HG03565 (cell line): ENCODE results near the gene SH3BGRL.
"Not testable (repeated sequence)": the region's sequence is repeated elsewhere in the genome, so short reads cannot be mapped to it uniquely, and the experiment has no call there.

Source experiments
- ATAC-seq: cut with Tn5 transposase; IDR thresholded peaks from one replicate; pipeline ENCODE4 v1.9.1; 2021; ENCODE audit warnings: mild to moderate bottlenecking, moderate library complexity; ENCODE audit not compliant: unreplicated experiment

SH3BGRL gene

GRCh38 chrX:81259020-81259713 is 57.3 kb downstream of the SH3BGRL start:
- no peak for ATAC-seq

- no peak for ATAC-seq
These were observed 58.0 kb downstream of the SH3BGRL start for GRCh38 chrX:81259714-81260395.

- ATAC-seq: no peak
These were observed 59.7 kb downstream of the SH3BGRL start for GRCh38 chrX:81261576-81261975.

DNA sequence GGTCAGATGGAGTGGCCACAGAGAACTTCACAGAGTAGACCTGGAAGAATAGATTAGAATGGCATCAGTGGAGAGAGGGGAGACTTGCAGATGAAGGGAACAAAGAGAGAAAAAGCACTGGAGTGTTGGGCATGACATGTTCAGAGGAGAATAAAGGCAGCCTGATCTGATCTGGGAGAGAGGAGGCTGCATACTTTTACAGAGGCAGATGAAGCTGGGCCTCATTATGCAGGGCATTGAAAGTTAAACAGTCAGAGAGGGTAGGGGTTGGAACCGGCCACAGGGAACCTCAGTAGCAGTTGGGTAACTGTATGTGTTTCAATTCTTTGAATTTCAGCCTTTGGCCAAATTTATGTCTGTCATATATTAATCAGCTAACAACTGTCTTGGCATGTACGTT is 61.2 kb downstream of the SH3BGRL start:
- no peak for ATAC-seq

- no peak for ATAC-seq
These were observed 76.7 kb downstream of the SH3BGRL start for GRCh38 chrX:81278616-81279015.

DNA sequence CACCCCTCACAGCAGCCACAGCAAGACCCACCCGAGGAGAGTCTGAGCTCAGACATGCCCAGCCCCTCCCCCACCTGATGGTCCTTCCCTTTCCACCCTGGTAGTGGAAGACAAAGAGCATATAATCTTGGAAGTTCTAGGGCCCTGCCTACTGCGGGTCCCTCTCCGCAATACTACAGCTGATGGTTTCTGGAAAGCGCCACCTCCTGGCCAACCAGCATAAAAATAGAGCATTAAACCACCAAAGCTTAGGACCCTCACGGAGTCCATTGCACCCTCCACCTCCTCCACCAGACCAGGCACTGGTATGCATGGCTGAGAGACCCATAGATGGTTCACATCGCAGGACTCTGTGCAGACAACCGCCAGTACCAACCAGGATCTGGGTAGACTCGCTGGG is 78.2 kb downstream of the SH3BGRL start:
- ATAC-seq: no peak

GRCh38 chrX:81286075-81286474 is 84.2 kb downstream of the SH3BGRL start:
- ATAC-seq: no peak

GRCh38 chrX:81286608-81287007 is 84.7 kb downstream of the SH3BGRL start:
- no peak for ATAC-seq

GRCh38 chrX:81291996-81292395 is 90.1 kb downstream of the SH3BGRL start:
- no peak for ATAC-seq

- no peak for ATAC-seq
These were observed 92.2 kb downstream of the SH3BGRL start for GRCh38 chrX:81294101-81294500.

DNA sequence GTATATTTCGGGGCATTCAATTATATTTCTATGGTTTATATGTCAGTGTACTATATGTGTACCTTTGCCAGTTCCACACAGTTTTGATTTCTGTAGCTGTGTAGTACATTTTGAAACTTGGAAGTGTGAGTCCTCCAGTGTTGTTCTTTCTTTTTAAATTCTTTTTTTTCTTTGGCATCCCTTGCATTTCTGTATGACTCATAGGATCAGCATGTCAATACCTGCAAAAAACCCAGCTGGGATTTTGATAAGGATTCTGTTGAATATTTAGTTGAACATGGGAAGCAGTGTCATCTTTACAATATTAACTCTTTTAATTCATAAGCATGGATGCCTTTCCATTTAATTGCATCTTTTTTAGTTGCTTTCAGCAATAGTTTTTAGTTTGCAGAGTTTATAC is 100.0 kb downstream of the SH3BGRL start:
- ATAC-seq: no peak

- ATAC-seq: no peak
These were observed 102.7 kb downstream of the SH3BGRL start for GRCh38 chrX:81304563-81304962.

DNA sequence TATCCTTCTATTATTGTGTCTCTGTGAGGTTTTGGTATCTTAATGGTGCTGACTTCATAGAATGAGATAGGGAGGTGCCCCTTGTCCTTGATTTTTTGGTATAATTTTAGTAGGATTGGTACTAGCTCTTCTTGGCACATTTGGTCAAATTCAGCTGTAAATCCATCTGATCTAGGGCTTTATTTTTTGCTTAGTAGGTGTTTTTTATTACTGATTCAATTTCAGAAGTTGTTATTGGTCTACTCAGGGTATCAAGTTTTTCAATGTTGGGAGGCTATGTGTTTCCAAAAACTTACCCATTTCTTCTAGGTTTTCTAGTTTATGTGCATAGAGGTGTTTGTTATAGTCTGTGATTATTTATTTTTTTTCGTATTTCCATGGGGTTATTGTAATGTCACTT is 103.3 kb downstream of the SH3BGRL start:
- no peak for ATAC-seq

- no peak for ATAC-seq
These were observed 106.4 kb downstream of the SH3BGRL start for GRCh38 chrX:81308086-81308829.

- ATAC-seq: no peak
These were observed 114.3 kb downstream of the SH3BGRL start for GRCh38 chrX:81316163-81316562.

DNA sequence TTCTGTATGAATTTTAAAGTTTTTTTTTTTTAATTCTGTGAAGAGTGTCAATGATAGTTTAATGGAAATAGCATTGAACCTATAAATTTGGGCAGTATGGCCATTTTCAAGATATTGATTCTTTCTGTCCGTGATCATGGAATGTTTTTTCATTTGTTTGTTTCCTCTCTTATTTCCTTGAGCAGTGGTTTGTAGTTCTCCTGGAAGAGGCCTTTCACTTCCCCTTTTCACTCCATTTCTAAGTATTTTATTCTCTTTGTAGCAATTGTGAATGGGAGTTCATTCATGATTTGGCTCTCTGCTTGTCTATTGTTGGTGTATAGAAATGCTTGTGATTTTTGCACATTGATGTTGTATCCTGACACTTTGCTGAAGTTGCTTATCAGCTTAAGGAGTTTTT is 129.8 kb downstream of the SH3BGRL start:
- not testable (repeated sequence) for ATAC-seq

DNA sequence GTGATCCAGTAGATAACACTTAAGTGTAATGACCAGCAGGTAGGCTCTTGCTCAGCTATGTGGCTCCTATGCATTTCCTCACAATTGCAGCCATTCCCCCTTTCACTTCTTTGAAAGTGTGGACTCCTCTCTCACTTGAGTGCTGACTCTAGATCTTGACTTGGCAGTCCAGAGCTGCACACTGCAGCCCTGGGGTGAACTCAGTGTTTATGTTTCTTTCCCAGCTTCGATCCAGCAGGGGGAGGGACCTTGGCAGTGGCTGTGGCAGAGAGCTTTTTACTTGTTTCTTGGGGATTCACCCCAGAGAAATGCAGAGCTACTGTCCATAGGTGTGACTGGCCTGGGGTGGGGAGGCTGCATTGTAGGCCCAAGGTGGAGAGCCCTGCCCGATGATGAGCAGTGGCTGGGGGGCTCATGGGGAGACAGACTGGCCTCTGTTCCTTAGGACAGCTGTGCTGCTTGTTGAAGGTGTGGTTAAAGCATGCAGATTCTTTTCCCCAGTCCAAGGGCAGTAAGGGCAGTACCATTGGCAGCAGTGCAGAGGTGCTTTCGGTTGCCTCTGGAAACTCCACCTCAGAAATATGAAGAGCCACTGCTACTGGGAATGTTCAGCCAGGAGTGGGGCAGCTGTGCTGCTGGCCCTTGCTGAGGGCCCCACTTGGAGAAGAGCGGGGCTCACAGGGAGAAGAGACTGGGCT is 134.7 kb downstream of the SH3BGRL start:
- no peak for ATAC-seq

GRCh38 chrX:81337805-81338204 is 135.9 kb downstream of the SH3BGRL start:
- ATAC-seq: no peak

- no peak for ATAC-seq
These were observed 137.0 kb downstream of the SH3BGRL start for GRCh38 chrX:81338924-81339323.

DNA sequence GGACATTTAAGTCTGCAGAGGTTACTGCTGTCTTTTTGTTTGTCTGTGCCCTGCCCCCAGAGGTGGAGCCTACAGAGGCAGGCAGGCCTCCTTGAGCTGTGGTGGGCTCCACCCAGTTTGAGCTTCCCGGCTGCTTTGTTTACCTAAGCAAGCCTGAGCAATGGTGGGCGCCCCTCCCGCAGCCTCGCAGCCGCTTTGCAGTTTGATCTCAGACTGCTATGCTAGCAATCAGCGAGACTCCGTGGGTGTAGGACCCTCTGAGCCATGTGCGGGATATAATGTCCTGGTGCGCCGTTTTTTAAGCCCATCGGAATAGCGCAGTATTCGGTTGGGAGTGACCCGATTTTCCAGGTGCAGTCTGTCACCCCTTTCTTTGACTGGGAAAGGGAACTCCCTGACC is 143.4 kb downstream of the SH3BGRL start:
- ATAC-seq: not testable (repeated sequence)
